ENCODE data around the gene ANKRD30A. TPM values are rescaled to one million over a fixed set of nuclear protein-coding genes. Genes with fewer than 3 reads are reported as not detected.
"Not testable (repeated sequence)": the region's sequence is repeated elsewhere in the genome, so short reads cannot be mapped to it uniquely, and the experiment has no call there.

The ANKRD30A gene
- total RNA-seq, 2 experiments from 2014 or later, result not detected

DNA sequence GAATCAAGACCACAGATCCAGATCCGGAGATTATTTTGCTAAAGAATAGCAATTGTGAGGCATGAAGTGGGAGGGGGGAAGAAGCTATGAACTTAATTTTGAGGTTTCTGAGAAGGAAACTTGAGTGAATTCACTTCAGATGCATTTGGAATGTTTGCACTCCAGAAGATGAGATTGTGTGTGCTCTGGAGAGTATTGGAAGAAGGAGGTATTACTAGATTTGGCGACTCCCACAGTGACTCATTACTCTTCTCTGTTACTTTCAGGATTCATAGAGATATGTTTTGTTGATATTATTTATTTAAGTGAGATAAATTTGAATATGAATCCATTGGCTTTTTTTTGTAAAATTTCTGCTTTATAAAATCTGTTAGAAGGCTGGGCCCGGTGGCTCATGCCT is 80.7 kb downstream of the ANKRD30A start:
- DNase-seq, result no peak
- no peaks in the 10 kb centered on the region for H3K36me3 Mint-ChIP-seq (ENCODE audit: low read depth)
- ChIA-PET CTCF (no interaction called here), POLR2A (no interaction called here)
- H3K9me3 Mint-ChIP-seq, result peaks cover 38% of the 10 kb centered on the region
- H3K27ac Mint-ChIP-seq, result no peak overlapping the region
- no peak overlapping the region for H3K4me3 Mint-ChIP-seq
- no peaks in the 10 kb centered on the region for H3K4me1 Mint-ChIP-seq
- no peaks in the 10 kb centered on the region for H3K27me3 Mint-ChIP-seq

- no peaks in the 10 kb centered on the region for H3K27me3 Mint-ChIP-seq
- CTCF ChIA-PET, result no interaction called here
- H3K4me1 Mint-ChIP-seq, result no peaks in the 10 kb centered on the region
- no peak overlapping the region for H3K27ac Mint-ChIP-seq
- no peaks in the 10 kb centered on the region for H3K36me3 Mint-ChIP-seq (ENCODE audit: low read depth)
- no peak overlapping the region for H3K4me3 Mint-ChIP-seq
- peaks cover 2% of the 10 kb centered on the region for H3K9me3 Mint-ChIP-seq
- DNase-seq, result no peak
- POLR2A ChIA-PET, result no interaction called here
Measured at GRCh38 chr10:37220866-37221265, 95.5 kb downstream of the ANKRD30A start.

GRCh38 chr10:37222046-37222445 is 96.6 kb downstream of the ANKRD30A start:
- H3K27ac Mint-ChIP-seq, result no peak overlapping the region
- CTCF ChIA-PET, result no interaction called here

GRCh38 chr10:37225163-37225562 is 99.8 kb downstream of the ANKRD30A start:
- H3K27me3 Mint-ChIP-seq, result no peaks in the 10 kb centered on the region
- peaks cover 2% of the 10 kb centered on the region for H3K9me3 Mint-ChIP-seq
- H3K4me1 Mint-ChIP-seq, result no peaks in the 10 kb centered on the region
- POLR2A ChIA-PET, result no interaction called here
- H3K36me3 Mint-ChIP-seq (ENCODE audit: low read depth), result no peaks in the 10 kb centered on the region
- DNase-seq, result no peak
- H3K27ac Mint-ChIP-seq, result no peak overlapping the region
- no peak overlapping the region for H3K4me3 Mint-ChIP-seq
- CTCF ChIA-PET, result no interaction called here

More at GRCh38 chr10:37222046-37222445, 96.6 kb downstream of the ANKRD30A start:
- Mint-ChIP-seq H3K4me3 (no peak overlapping the region), H3K36me3 (ENCODE audit: low read depth) (no peaks in the 10 kb centered on the region), H3K4me1 (no peaks in the 10 kb centered on the region), H3K9me3 (peaks cover 2% of the 10 kb centered on the region), H3K27me3 (no peaks in the 10 kb centered on the region)
- POLR2A ChIA-PET, result no interaction called here
- DNase-seq, result no peak

DNA sequence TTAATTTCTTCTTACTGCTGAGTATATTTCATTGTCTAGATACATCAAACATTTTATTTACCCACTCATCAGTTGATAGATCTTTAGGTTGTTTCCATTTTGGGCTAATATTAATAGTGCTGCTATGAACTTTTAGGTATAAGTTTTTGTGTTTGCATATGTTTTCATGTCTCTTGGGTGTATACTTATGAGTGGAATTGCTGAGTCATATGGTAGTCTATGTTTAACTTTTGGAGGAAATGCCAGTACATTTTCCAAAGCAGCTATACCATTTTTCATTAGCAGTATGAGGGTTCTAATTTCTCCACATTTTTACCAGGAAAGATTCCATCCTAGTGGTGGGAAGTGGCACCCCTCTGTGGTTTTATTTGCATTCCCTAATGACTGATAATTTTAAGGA is 101.1 kb downstream of the ANKRD30A start:
- Mint-ChIP-seq H3K4me1 (no peaks in the 10 kb centered on the region), H3K27ac (no peak overlapping the region), H3K36me3 (ENCODE audit: low read depth) (no peaks in the 10 kb centered on the region), H3K4me3 (no peak overlapping the region), H3K9me3 (peaks cover 2% of the 10 kb centered on the region), H3K27me3 (no peaks in the 10 kb centered on the region)
- POLR2A ChIA-PET, result no interaction called here
- no peak for DNase-seq
- CTCF ChIA-PET, result no interaction called here

DNA sequence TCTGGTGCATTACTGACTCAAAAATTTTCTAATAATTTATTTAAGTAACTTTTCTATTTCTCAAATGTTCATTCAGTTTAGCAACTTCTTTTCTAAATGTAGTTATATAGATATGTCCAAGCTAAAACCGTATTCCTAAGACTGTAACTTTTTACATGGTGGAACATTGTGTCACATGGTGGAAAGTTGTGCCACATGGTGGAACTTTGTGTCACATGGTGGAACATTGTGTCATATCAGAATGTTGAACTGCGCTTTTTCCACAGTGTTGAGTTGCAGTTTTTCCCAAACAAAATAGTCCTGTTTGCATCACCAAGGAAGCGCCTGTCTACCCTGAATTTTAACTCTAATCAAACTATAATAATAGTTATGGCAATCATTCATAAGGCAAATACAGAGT is 109.3 kb downstream of the ANKRD30A start:
- Mint-ChIP-seq H3K27me3 (no peaks in the 10 kb centered on the region), H3K4me1 (no peaks in the 10 kb centered on the region), H3K9me3 (no peaks in the 10 kb centered on the region), H3K36me3 (ENCODE audit: low read depth) (no peaks in the 10 kb centered on the region), H3K27ac (no peak overlapping the region), H3K4me3 (no peak overlapping the region)
- CTCF ChIA-PET, result no interaction called here
- no peak for DNase-seq
- POLR2A ChIA-PET, result no interaction called here

- no peaks in the 10 kb centered on the region for H3K4me1 Mint-ChIP-seq
Measured at GRCh38 chr10:37236093-37236492, 110.7 kb downstream of the ANKRD30A start.

DNA sequence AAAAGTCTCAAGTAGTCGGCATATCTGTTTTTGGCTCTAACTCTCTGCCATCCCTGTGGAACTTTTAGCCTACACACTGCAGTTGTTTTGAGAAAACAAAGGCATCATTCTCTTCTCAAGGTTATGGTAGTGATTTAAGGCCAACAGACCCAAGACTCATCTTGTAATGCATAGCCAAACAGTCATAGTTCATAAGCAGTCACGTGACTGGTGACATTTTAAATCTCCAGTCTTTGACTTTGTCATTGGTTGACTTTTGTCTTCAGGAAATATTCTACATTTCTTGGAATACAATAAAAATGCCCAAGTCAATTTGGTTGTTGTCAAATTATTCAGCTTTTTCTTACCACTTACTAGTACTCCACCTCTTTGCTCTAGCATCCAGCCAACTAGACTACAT is 114.8 kb downstream of the ANKRD30A start:
- Mint-ChIP-seq H3K4me3 (no peak overlapping the region), H3K36me3 (ENCODE audit: low read depth) (no peaks in the 10 kb centered on the region), H3K27ac (no peak overlapping the region), H3K27me3 (no peaks in the 10 kb centered on the region), H3K4me1 (no peaks in the 10 kb centered on the region), H3K9me3 (peaks cover 3% of the 10 kb centered on the region)
- ChIA-PET POLR2A (no interaction called here), CTCF (no interaction called here)
- no peak for DNase-seq

More at GRCh38 chr10:37236093-37236492, 110.7 kb downstream of the ANKRD30A start:
- Mint-ChIP-seq H3K4me3 (no peak overlapping the region), H3K36me3 (ENCODE audit: low read depth) (no peaks in the 10 kb centered on the region), H3K27me3 (no peaks in the 10 kb centered on the region), H3K9me3 (peaks cover 3% of the 10 kb centered on the region), H3K27ac (no peak overlapping the region)
- POLR2A ChIA-PET, result no interaction called here
- no peak for DNase-seq
- CTCF ChIA-PET, result no interaction called here

DNA sequence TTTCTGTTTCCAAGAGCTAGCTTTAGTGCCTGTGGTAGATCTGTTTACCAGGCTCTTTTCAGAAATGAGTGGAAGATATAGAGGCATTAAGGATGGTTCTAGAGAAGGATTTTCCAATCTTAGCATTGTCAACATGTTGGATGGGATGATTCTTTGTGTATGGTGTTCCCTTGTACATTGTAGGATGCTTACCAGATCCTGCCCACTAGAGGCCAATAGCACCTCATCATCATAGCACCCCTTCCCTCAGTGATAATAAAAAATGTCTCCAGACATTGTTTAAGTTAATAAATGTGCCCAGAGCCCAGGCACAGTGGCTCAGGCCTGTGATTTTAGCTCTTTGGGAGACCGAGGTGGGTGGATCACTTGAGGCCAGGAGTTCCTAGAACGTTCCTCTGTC is 121.2 kb downstream of the ANKRD30A start:
- Mint-ChIP-seq H3K27ac (no peak overlapping the region), H3K4me1 (no peaks in the 10 kb centered on the region), H3K9me3 (peaks cover 9% of the 10 kb centered on the region), H3K4me3 (no peak overlapping the region), H3K27me3 (no peaks in the 10 kb centered on the region), H3K36me3 (ENCODE audit: low read depth) (no peaks in the 10 kb centered on the region)
- CTCF ChIA-PET, result no interaction called here
- DNase-seq, result no peak
- POLR2A ChIA-PET, result no interaction called here

DNA sequence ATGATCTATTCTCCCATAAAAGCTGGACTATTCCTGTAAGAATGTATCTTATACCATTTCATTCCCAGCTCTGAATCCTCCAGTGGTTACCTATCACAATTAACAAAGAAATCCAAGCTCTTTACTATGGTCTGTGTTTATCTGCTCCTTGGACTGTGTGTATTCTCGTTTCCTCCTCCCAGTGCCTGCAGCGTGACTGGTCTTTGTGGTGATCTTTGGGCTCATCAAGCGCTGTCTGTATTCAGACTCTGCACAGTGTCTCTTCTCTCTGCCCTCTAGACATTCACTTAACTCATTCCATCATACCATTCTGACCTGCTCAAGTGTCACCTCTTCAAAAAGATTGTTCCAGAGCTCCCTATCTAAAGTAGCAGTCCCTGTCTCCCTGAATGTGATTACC is 130.4 kb downstream of the ANKRD30A start:
- CTCF ChIA-PET; POLR2A ChIA-PET; H3K9me3 Mint-ChIP-seq; H3K27me3 Mint-ChIP-seq; DNase-seq; H3K4me3 Mint-ChIP-seq; H3K27ac Mint-ChIP-seq; H3K4me1 Mint-ChIP-seq; H3K36me3 Mint-ChIP-seq (ENCODE audit: low read depth): not testable (repeated sequence)

- H3K4me3 Mint-ChIP-seq, result no peak overlapping the region
- CTCF ChIA-PET, result no interaction called here
- H3K36me3 Mint-ChIP-seq (ENCODE audit: low read depth), result no peaks in the 10 kb centered on the region
- POLR2A ChIA-PET, result no interaction called here
- DNase-seq, result no peak
- H3K4me1 Mint-ChIP-seq, result no peaks in the 10 kb centered on the region
- no peak overlapping the region for H3K27ac Mint-ChIP-seq
- H3K27me3 Mint-ChIP-seq, result no peaks in the 10 kb centered on the region
- H3K9me3 Mint-ChIP-seq, result peaks cover 11% of the 10 kb centered on the region
Measured at GRCh38 chr10:37263304-37263703, 137.9 kb downstream of the ANKRD30A start.

DNA sequence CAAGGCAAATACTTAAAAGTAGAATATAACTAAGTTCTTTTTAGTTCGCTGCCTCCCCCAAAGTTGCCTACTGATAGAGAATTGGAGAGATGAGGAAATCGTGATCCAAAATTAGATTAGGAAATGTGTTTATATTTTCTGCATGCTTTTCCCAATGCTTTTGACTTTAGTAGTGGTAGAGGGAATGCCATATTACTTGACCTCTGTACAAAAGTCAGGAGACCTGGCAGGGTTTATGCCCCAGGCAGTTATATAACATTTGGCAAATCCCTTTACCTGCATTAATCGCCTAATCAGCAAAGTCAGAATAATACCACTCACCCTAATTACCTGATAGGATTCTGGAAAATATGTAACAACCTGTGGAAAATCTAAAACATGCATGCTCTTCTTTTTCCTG is 142.9 kb downstream of the ANKRD30A start:
- no peak overlapping the region for H3K27ac Mint-ChIP-seq
- no peaks in the 10 kb centered on the region for H3K36me3 Mint-ChIP-seq (ENCODE audit: low read depth)
- no peaks in the 10 kb centered on the region for H3K27me3 Mint-ChIP-seq
- DNase-seq, result no peak
- H3K9me3 Mint-ChIP-seq, result peaks cover 9% of the 10 kb centered on the region
- H3K4me3 Mint-ChIP-seq, result no peak overlapping the region
- H3K4me1 Mint-ChIP-seq, result no peaks in the 10 kb centered on the region
- ChIA-PET POLR2A (no interaction called here), CTCF (no interaction called here)

GRCh38 chr10:37269554-37270256 is 144.3 kb downstream of the ANKRD30A start:
- DNase-seq, result no peak
- no peaks in the 10 kb centered on the region for H3K27me3 Mint-ChIP-seq
- no peaks in the 10 kb centered on the region for H3K4me1 Mint-ChIP-seq
- no peak overlapping the region for H3K27ac Mint-ChIP-seq
- CTCF ChIA-PET, result no interaction called here
- no peaks in the 10 kb centered on the region for H3K36me3 Mint-ChIP-seq (ENCODE audit: low read depth)
- POLR2A ChIA-PET, result no interaction called here
- H3K4me3 Mint-ChIP-seq, result no peak overlapping the region
- peaks cover 15% of the 10 kb centered on the region for H3K9me3 Mint-ChIP-seq

DNA sequence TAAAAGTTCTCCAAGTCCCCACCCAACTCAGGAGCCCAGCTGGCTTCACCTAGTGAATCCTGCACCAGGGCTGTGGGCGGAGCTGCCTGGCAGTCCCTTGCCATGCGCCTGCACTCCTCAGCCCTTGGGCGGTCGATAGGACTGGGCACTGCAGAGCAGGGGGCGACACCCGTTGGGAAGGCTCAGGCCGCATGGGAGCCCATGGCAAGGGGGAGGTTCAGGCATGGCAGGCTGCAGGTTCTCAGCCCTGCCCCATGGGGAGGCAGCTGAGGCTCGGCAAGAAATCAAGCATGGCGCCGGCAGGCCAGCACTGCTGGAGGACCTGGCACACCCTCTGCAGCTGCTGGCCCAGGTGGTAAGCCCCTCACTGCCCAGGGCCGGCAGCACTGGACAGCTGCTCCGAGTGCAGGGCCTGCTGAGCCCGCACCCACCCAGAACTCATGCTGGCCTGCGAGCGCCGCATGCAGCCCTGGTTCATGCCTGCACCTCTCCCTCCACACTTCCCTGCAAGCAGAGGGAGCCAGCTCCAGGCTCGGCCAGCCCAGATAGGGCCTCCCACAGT is 149.9 kb downstream of the ANKRD30A start:
- H3K9me3 Mint-ChIP-seq, result peaks cover 34% of the 10 kb centered on the region
- H3K36me3 Mint-ChIP-seq (ENCODE audit: low read depth), result no peaks in the 10 kb centered on the region
- H3K4me1 Mint-ChIP-seq, result no peaks in the 10 kb centered on the region
- ChIA-PET POLR2A (no interaction called here), CTCF (no interaction called here)
- DNase-seq, result no peak
- no peak overlapping the region for H3K27ac Mint-ChIP-seq
- H3K4me3 Mint-ChIP-seq, result no peak overlapping the region
- H3K27me3 Mint-ChIP-seq, result no peaks in the 10 kb centered on the region

Data from activated CD4-positive, alpha-beta T cell treated with anti-CD3 and anti-CD28 coated beads, Interleukin-2, amount 10 ng/mL, durations not matched to agents 7 days and 5 days (primary cell).